Liver (tissue), 9 donors: ENCODE data around the gene RABAC1. TPM values are rescaled to one million over a fixed set of nuclear protein-coding genes. Genes with fewer than 3 reads are reported as not detected.

Experiments used
- DNase-seq: peaks from one replicate; pipeline ENCODE4 v3.0.0-alpha.2; 2017; ENCODE audit warnings: low spot score
- H3K27ac ChIP-seq, 2 donors: one replicate each; pipeline ENCODE4 v1.7.0; 2013; ENCODE audit warnings: inconsistent platforms in 2 of 2, low read length in 2 of 2, control low read depth in 1 of 2, low read depth in 1 of 2, mild to moderate bottlenecking in 1 of 2
- H3K27me3 ChIP-seq, 4 donors: one replicate each; pipeline versions ENCODE4 v1.6.1 to v1.7.0; 2013; ENCODE audit warnings: low read length in 3 of 4, inconsistent platforms in 1 of 4, mild to moderate bottlenecking in 1 of 4, moderate library complexity in 1 of 4; ENCODE audit not compliant: control insufficient read depth in 4 of 4, insufficient read depth in 4 of 4
- H3K36me3 ChIP-seq, 4 donors: one replicate each; pipeline versions ENCODE4 v1.6.1 to v1.7.0; 2013; ENCODE audit warnings: low read length in 3 of 4, mild to moderate bottlenecking in 3 of 4, low read depth in 1 of 4, moderate library complexity in 1 of 4; ENCODE audit not compliant: control insufficient read depth in 4 of 4, insufficient read depth in 3 of 4
- H3K4me1 ChIP-seq, 4 donors: one replicate each; pipeline versions ENCODE4 v1.6.1 to v1.7.0; 2013; ENCODE audit warnings: low read length in 3 of 4, mild to moderate bottlenecking in 3 of 4, moderate library complexity in 1 of 4; ENCODE audit not compliant: control insufficient read depth in 4 of 4, insufficient read depth in 4 of 4
- H3K4me3 ChIP-seq, 3 donors: one replicate each; pipeline versions ENCODE4 v1.6.1 to v1.7.0; 2013; ENCODE audit warnings: low read length in 3 of 3, control low read depth in 1 of 3, low read depth in 1 of 3, mild to moderate bottlenecking in 1 of 3
- H3K9ac ChIP-seq, 2 donors: one replicate each; pipeline ENCODE4 v1.7.0; 2013; ENCODE audit warnings: low read length in 2 of 2, mild to moderate bottlenecking in 2 of 2, moderate library complexity in 2 of 2, control low read depth in 1 of 2, low read depth in 1 of 2
- H3K9me3 ChIP-seq, 4 donors: one replicate each; pipeline versions ENCODE4 v1.6.1 to v1.7.0; 2013; ENCODE audit warnings: low read length in 3 of 4; ENCODE audit not compliant: control insufficient read depth in 4 of 4
- EGR1 ChIP-seq, 2 donors: IDR thresholded peaks; 2 replicates each; pipeline ENCODE4 v1.6.1; 2016 to 2018; ENCODE audit warnings: antibody characterized with exemption in 2 of 2, low read depth in 2 of 2
- FOXA1 ChIP-seq: IDR thresholded peaks from 2 replicates; pipeline ENCODE4 v1.6.1; 2016; ENCODE audit warnings: antibody characterized with exemption
- FOXA2 ChIP-seq: IDR thresholded peaks from 2 replicates; pipeline ENCODE4 v1.6.1; 2016; ENCODE audit warnings: antibody characterized with exemption
- GABPA ChIP-seq, 2 donors: IDR thresholded peaks in 1 of 2; conservative IDR thresholded peaks in 1 of 2; 2 replicates each; pipeline ENCODE4 v1.6.1; 2016; ENCODE audit warnings: antibody characterized with exemption in 2 of 2, mild to moderate bottlenecking in 1 of 2, moderate library complexity in 1 of 2
- HNF4A ChIP-seq, 2 donors: conservative IDR thresholded peaks; 2 replicates each; pipeline ENCODE4 v1.6.1; 2016; ENCODE audit warnings: antibody characterized with exemption in 2 of 2, mild to moderate bottlenecking in 2 of 2
- HNF4G ChIP-seq: IDR thresholded peaks from 2 replicates; pipeline ENCODE4 v1.6.1; 2016; ENCODE audit warnings: antibody characterized with exemption
- JUND ChIP-seq, 2 donors: IDR thresholded peaks; 2 replicates each; pipeline ENCODE4 v1.6.1; 2016; ENCODE audit warnings: antibody characterized with exemption in 2 of 2
- NR2F2 ChIP-seq: IDR thresholded peaks from 2 replicates; pipeline ENCODE4 v1.6.1; 2016; ENCODE audit warnings: antibody characterized with exemption
- RAD21 ChIP-seq, 2 donors: IDR thresholded peaks; 2 replicates each; pipeline ENCODE4 v1.6.1; 2016; ENCODE audit warnings: antibody characterized with exemption in 2 of 2, mild to moderate bottlenecking in 2 of 2
- RXRA ChIP-seq, 2 donors: IDR thresholded peaks; 2 replicates each; pipeline ENCODE4 v1.6.1; 2017 to 2018; ENCODE audit warnings: antibody characterized with exemption in 2 of 2, mild to moderate bottlenecking in 1 of 2
- SP1 ChIP-seq: IDR thresholded peaks from 2 replicates; pipeline ENCODE4 v1.6.1; 2018; ENCODE audit warnings: antibody characterized with exemption, mild to moderate bottlenecking
- TAF1 ChIP-seq: conservative IDR thresholded peaks from 2 replicates; pipeline ENCODE4 v1.6.1; 2016; ENCODE audit warnings: antibody characterized with exemption, mild to moderate bottlenecking
- YY1 ChIP-seq: IDR thresholded peaks from 2 replicates; pipeline ENCODE4 v1.6.1; 2016; ENCODE audit warnings: antibody characterized with exemption, mild to moderate bottlenecking
- WGBS: extraction: QIAGEN DNeasy Blood & Tissue Kit; methylation state at CpG from one replicate; pipeline ENCODE4 v1.1.7; 2013; 5-methylcytosine and 5-hydroxymethylcytosine counted together
- polyA plus RNA-seq, 2 donors: library from polyadenylated mRNA; stranded (reverse) in 1 of 2; unstranded in 1 of 2; fragments of 200-250 nt in 1 of 2; fragments of >200 nt in 1 of 2; fragmentation: Nextera tagmentation in 1 of 2; extraction: Ambion mirVana in 1 of 2; gene quantifications; one replicate each; pipeline versions ENCODE4 v1.2.1 to v1.2.3, GENCODE V29; 2013 to 2015
- total RNA-seq, 2 donors: library from RNA; depleted of rRNA; stranded (reverse); fragments of >200 nt; gene quantifications; one replicate each; pipeline ENCODE4 v1.2.3, GENCODE V29; 2014
- TF ChIP-seq, protein P1 (sequence below): IDR thresholded peaks from 2 replicates; pipeline ENCODE4 v1.6.1; 2016; ENCODE audit warnings: antibody characterized with exemption
- TF ChIP-seq, protein P2 (sequence below): IDR thresholded peaks from 2 replicates; pipeline ENCODE4 v1.6.1; 2016; ENCODE audit warnings: antibody characterized with exemption
- TF ChIP-seq, protein P3 (sequence below): fragments of 150-350 bp; IDR thresholded peaks from 2 replicates; pipeline ENCODE4 v1.5.1; 2017; ENCODE audit warnings: improper control_type of control experiment, low read depth, low read length; ENCODE audit not compliant: missing input control
- TF ChIP-seq, protein P4 (sequence below): IDR thresholded peaks from 2 replicates; pipeline ENCODE4 v1.6.1; 2016; ENCODE audit warnings: antibody characterized with exemption
- TF ChIP-seq, protein P5 (sequence below): IDR thresholded peaks from 2 replicates; pipeline ENCODE4 v1.6.1; 2016; ENCODE audit warnings: antibody characterized with exemption, mild to moderate bottlenecking
- donor health status: healthy.
- donor health status: healthy.
- donor health status: healthy.
- donor health status: healthy.
- donor health status: healthy.

RABAC1 gene, protein sequence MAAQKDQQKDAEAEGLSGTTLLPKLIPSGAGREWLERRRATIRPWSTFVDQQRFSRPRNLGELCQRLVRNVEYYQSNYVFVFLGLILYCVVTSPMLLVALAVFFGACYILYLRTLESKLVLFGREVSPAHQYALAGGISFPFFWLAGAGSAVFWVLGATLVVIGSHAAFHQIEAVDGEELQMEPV
- total RNA-seq (10 to 100 TPM; 43.2 to 52.1 TPM), polyA plus RNA-seq (100 to 1,000 TPM; 147 to 161 TPM)

DNA sequence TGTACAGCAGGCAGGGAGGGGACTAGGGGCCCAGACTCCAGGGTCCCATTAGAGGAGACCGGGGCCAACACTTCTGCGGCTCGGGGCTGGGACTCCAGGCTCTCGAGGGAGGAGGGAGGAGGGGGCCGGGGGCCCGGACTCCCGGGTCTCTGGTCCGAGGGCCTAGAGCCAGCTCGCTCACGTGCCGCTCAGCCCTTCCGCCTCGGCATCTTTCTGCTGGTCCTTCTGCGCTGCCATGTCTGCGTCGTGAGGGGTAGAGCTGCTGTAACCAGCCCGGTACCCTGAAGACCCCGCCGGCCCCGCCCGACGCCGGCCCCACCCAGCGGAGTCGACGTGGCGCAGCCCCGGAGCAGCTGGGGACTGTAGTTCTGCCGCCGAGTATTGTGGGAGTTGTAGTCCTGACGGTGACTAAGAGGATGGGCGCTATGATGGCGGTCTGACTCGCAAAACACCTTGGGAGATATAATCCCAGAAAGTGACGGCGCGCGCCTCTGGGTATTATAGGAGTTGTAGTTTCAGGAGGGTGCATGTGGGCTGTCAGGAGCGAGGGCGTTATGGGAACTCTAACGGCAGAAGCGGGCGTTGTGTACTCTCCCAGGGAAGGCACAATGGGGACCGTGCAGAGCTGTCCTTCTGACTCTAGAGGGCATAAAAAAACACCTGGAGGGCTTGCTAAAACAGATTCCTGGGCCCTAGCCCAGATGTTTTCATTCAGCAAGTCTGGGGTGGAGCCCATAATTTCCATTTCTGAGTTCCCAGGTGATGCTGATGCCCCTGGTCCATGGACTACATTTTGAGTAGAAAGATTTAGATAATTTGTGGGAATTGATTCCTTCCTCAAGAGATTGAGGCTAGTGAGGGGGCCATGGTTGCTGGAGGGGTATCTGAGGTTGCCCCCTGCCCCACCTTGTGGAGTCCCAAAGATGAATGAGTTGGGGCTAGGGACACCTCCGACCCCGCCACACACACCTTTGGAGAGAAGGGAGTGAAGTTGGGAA, at the start of gene RABAC1:
TSS of gene RABAC1 (minus strand) at position 266 of the 998 bp plus-strand sequence. CDS start at position 237, 29 bp downstream.
- peaks cover 0 to 6% (median 2%) of the 10 kb centered on the region in 4 donors for H3K36me3 ChIP-seq
- TF ChIP-seq YY1 = peak; percentile 97
- TF ChIP-seq HNF4A (conservative IDR thresholded peaks at IDR 0.05) = no peak
- TF ChIP-seq, protein P1, sequence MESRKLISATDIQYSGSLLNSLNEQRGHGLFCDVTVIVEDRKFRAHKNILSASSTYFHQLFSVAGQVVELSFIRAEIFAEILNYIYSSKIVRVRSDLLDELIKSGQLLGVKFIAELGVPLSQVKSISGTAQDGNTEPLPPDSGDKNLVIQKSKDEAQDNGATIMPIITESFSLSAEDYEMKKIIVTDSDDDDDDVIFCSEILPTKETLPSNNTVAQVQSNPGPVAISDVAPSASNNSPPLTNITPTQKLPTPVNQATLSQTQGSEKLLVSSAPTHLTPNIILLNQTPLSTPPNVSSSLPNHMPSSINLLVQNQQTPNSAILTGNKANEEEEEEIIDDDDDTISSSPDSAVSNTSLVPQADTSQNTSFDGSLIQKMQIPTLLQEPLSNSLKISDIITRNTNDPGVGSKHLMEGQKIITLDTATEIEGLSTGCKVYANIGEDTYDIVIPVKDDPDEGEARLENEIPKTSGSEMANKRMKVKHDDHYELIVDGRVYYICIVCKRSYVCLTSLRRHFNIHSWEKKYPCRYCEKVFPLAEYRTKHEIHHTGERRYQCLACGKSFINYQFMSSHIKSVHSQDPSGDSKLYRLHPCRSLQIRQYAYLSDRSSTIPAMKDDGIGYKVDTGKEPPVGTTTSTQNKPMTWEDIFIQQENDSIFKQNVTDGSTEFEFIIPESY = peak; percentile 48
- TF ChIP-seq FOXA1 = no peak
- TF ChIP-seq, protein P2, sequence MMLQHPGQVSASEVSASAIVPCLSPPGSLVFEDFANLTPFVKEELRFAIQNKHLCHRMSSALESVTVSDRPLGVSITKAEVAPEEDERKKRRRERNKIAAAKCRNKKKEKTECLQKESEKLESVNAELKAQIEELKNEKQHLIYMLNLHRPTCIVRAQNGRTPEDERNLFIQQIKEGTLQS = no peak
- TF ChIP-seq, protein P3, sequence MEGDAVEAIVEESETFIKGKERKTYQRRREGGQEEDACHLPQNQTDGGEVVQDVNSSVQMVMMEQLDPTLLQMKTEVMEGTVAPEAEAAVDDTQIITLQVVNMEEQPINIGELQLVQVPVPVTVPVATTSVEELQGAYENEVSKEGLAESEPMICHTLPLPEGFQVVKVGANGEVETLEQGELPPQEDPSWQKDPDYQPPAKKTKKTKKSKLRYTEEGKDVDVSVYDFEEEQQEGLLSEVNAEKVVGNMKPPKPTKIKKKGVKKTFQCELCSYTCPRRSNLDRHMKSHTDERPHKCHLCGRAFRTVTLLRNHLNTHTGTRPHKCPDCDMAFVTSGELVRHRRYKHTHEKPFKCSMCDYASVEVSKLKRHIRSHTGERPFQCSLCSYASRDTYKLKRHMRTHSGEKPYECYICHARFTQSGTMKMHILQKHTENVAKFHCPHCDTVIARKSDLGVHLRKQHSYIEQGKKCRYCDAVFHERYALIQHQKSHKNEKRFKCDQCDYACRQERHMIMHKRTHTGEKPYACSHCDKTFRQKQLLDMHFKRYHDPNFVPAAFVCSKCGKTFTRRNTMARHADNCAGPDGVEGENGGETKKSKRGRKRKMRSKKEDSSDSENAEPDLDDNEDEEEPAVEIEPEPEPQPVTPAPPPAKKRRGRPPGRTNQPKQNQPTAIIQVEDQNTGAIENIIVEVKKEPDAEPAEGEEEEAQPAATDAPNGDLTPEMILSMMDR = no peak
- TF ChIP-seq GABPA (IDR thresholded peaks at IDR 0.05 in 1 of 2, conservative IDR thresholded peaks at IDR 0.05 in 1 of 2) = peak in 1 of 2 donors; percentile 42
- no peak for TF ChIP-seq EGR1 (IDR thresholded peaks at IDR 0.05; ENCODE audit: low read depth in 2 of 2)
- no peak for TF ChIP-seq RXRA (IDR thresholded peaks at IDR 0.05)
- TF ChIP-seq FOXA2 = no peak
- peak; percentile 34 for TF ChIP-seq SP1
- no peak for TF ChIP-seq HNF4G
- peak; percentile 16 for TF ChIP-seq TAF1
- peak in 1 of 2 donors; percentile 30 for TF ChIP-seq JUND (IDR thresholded peaks at IDR 0.05)
- TF ChIP-seq, protein P4, sequence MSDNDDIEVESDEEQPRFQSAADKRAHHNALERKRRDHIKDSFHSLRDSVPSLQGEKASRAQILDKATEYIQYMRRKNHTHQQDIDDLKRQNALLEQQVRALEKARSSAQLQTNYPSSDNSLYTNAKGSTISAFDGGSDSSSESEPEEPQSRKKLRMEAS = no peak
- no peak for TF ChIP-seq NR2F2
- no peak for TF ChIP-seq RAD21 (IDR thresholded peaks at IDR 0.05)
- TF ChIP-seq, protein P5, sequence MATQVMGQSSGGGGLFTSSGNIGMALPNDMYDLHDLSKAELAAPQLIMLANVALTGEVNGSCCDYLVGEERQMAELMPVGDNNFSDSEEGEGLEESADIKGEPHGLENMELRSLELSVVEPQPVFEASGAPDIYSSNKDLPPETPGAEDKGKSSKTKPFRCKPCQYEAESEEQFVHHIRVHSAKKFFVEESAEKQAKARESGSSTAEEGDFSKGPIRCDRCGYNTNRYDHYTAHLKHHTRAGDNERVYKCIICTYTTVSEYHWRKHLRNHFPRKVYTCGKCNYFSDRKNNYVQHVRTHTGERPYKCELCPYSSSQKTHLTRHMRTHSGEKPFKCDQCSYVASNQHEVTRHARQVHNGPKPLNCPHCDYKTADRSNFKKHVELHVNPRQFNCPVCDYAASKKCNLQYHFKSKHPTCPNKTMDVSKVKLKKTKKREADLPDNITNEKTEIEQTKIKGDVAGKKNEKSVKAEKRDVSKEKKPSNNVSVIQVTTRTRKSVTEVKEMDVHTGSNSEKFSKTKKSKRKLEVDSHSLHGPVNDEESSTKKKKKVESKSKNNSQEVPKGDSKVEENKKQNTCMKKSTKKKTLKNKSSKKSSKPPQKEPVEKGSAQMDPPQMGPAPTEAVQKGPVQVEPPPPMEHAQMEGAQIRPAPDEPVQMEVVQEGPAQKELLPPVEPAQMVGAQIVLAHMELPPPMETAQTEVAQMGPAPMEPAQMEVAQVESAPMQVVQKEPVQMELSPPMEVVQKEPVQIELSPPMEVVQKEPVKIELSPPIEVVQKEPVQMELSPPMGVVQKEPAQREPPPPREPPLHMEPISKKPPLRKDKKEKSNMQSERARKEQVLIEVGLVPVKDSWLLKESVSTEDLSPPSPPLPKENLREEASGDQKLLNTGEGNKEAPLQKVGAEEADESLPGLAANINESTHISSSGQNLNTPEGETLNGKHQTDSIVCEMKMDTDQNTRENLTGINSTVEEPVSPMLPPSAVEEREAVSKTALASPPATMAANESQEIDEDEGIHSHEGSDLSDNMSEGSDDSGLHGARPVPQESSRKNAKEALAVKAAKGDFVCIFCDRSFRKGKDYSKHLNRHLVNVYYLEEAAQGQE = peak; percentile 8
- H3K27me3 ChIP-seq = no peaks in the 10 kb centered on the region
- peak; percentile 86 for DNase-seq
- 5% methylated on average over 46 of the region's 46 CpGs for WGBS
- peaks cover 0 to 14% (median 8%) of the 10 kb centered on the region in 4 donors for H3K4me1 ChIP-seq
- H3K4me3 ChIP-seq = peak within 1 kb of the TSS; percentile 62 to 86 (median 86)
- H3K9me3 ChIP-seq = no peaks in the 10 kb centered on the region
- H3K9ac ChIP-seq = peak within 1 kb of the TSS; percentile 10 to 30
- H3K27ac ChIP-seq = peak within 1 kb of the TSS; percentile 80
